Activated effector memory CD4-positive, alpha-beta T cell treated with Interleukin-2 at 50 U/mL for 16 hours (primary cell): ENCODE measurements around the gene BUB1B.

Experiments
- DNase-seq: peaks from one replicate; pipeline ENCODE4 v3.0.0-alpha.2; 2020

BUB1B gene

DNA sequence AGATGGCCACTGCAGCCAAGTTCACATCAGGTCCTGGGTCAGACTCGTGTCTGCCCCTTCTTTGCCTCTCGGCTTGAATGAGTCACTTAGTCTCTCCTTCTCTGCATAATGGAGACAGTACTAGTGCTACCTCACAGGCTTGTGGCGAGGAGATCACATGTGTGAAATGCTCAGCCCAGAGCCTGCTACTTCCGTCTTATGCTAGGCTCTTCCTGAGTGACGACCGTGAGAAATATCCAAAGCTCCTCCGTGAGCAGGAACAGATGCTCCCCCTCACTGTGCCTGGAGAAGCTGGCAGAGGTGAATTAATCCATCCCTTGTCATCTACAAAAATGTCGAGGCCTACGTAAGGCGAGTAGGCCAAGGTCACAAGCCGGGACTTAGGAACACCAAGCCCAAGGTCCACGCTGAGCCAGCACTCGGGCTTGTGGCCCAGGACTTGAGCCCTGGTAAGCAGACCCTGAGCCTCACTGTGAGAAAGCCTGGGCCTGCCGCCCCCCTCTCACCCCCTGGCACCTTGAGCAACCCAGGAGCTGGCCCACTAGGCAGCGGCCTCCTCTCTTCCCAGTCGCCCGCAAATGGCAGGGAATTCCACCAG, 95.9 kb downstream of the BUB1B start:
- DNase-seq, result no peak

DNA sequence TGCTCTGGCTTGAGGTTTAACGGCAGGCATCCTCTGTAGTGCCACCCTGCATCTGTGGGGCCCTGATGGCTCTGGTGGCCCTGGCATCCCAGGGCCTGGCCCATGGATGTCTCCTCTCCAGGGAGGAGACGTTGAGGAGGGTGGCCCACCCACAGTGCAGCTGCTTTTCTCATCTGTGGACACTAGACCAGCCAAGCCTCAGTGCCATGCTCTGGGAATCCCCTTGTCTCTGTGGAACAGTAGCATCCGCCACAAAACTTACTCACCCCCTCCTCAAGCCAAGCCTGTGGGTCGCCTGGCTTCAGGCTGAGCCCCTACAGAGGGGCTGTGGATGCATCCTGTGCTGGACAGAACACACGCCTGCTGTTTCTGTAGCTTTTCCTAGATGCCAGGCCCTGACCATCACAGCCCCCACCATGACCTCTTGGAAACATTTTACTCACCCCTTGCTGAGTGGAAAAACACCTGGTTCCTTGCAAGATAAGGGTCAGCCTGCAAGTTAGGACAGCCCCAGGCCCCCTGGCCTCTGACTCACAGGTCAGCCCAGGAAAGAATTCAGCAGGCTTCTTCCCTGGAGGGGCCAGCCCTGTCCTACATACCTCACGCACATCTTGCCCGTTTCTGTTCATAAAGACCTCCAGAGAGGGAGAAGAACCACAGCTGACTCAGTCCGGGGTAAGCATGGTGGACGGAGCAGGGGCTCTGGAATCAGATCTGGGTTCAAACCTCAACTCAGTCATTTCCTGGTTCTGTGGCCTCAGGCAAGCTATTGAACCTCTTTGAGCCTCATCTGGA, 97.0 kb downstream of the BUB1B start:
- DNase-seq, result no peak

DNA sequence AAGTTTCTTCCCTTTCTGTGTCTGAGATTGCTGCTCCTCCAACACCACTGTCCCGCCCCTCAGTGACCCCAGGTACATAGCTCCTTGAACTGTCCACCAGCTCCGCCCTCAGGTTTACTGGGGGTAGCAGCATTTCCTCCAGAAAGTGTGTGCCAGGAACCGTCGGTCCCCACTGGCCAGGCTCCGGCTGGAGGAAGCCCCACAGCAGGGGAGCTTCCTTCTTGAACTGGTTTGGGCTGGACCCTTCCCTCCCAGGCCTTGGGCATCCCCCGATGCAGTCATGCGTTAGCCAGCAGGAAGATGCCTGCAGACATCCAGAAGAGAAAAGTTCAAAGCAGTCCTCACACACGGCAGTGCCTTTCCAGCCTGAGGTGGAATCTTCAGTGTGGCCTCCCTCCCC, 97.7 kb downstream of the BUB1B start:
- no peak for DNase-seq

DNA sequence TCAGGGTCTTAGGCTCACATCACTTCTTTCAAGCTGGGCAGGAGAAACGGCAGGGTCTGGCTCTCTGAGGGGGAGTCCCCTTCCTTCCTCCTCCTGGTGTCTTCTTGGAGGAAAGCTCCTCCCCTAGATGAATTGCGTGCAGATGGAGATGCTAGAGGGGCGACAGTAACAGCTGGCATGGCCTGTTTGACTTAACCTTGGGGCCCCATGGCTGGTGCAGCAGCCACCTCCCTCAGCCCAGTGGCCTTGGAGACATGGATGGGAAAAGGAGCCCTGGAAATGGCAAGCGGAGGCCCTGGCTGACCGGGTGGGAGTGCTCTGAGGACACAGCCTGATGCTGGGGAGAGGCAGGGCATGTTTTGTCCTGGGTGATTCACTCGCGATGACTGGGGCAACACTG, 98.2 kb downstream of the BUB1B start:
- no peak for DNase-seq

DNA sequence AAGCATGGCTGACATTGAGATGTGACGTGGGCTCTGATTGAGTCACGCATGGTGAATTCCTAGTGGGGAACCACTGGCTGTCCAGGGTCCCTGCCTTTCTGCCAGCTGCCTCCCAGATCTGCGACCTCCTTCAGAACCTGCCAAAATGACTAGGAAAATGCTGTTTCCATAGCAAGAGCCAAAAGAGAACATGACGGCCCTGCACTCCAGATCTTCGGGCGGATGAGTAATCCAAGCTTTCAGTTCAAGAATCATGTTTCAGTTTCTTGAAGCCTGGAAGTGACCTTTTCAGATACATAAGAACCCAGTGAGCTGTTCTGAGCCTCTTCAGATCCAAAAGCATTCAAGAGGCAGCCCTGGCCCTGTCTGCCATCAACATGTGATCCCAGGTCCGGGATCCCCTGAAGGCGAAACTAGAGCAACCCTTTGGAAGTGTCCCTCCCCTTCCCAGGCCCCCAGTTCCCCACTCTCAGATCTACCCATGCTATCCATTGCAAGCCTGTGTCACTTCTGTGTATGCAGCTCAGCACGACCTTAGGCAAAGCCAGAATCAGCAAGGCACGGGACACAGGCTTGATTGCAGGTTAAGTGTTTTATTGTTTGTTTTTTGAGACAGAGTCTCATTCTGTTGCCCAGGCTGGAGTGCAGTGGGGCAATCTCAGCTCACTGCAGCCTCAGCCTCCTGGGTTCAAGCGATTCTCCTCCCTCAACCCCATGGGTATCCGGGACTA, 102.3 kb downstream of the BUB1B start:
- DNase-seq, result no peak

DNA sequence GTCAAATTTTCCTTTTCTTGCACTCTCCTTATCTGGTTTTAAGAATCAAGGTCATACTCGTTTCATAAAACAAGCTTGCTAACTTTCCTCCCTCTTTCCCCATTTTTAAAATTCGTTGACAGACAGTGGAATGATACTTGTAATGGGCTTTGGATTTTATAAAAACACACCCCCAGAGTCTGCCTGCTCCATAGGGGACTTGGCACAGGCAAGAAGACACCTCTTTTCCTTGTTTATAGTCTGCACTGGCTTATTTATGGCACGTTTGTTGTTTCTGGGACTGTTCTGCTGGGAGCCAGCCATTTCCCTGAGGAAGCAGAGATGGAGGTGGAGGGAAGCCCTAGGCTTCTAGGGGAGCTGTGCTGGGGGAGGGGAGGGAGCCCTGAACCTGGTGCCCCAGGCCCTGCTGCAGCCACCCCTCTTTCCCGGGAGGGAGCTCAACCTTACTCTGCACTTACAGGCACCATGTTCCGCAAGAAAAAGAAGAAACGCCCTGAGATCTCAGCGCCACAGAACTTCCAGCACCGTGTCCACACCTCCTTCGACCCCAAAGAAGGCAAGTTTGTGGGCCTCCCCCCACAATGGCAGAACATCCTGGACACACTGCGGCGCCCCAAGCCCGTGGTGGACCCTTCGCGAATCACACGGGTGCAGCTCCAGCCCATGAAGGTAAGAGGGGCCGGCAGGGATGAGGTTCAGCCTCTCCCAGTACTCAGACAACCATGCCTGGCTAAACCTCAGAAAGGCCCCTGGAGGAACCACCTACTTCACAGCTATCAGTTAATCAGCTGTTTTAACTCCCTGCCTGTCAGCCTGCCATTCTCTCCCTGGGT, 103.7 kb downstream of the BUB1B start:
- DNase-seq, result no peak

DNA sequence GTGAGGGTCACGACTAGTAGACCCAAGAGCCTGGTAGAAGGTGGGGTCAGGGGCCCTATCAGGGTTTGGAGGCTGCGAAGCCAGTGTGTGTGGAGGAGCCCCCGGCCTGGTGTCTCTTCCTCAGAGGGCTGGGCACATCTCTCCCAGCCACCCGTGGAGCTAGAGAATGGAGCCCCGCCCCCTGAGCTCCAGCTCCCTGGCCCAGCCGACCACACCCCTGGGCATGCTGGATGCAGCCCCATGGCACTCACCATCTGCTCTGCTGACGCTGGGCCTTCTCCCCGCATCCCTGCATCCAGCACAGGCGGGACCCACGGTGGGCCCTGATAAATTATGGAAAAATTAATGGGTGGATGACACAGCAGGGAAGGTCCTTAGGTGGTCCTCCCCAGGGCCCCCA, 104.5 kb downstream of the BUB1B start:
- no peak for DNase-seq

DNA sequence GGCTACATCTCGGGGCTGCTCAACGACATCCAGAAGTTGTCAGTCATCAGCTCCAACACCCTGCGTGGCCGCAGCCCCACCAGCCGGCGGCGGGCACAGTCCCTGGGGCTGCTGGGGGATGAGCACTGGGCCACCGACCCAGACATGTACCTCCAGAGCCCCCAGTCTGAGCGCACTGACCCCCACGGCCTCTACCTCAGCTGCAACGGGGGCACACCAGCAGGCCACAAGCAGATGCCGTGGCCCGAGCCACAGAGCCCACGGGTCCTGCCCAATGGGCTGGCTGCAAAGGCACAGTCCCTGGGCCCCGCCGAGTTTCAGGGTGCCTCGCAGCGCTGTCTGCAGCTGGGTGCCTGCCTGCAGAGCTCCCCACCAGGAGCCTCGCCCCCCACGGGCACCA, 105.0 kb downstream of the BUB1B start:
- no peak for DNase-seq

DNA sequence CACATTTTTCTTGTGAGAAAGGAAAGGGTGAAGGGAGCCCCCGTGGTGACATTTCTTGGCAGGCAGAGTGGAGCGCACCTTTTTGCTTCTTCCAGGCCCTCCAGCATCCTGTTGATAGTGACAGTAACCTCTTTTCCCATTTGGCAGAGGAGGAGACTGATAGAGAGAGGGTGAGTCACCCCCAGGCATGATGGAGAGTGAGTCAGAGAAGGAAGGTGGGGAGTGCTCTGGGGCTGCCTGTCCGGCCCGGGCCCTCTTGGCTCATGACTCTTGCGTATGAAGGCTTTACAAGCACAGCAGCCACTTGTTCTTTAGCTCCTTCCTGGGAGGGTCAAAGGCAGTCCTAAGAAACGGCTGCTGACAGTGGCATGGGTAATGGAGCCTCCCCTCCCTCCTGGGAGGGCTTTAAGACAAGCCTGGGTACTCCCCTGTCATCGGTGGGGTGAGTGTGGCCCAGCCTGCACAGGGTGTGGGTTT, 106.0 kb downstream of the BUB1B start:
- DNase-seq, result no peak

DNA sequence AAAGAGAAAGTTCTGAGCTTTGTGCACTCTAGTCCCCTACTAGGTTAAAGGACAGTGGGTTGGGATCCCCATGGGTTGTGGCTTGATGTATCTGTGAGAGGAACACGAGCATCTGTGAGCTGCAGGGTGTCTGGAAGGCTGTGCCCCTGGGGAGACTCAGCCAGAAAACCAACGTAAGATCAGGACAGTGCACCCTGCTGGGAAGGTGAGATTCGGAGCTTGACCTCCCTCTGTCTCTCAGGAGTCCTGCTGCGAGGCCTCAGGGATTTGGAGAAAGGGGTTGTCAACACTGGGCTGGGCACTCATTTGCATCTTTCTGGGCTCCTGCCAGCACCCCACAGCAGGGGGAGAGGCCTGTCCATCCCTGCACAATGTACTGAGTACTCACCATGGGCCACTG, 106.8 kb downstream of the BUB1B start:
- no peak for DNase-seq

DNA sequence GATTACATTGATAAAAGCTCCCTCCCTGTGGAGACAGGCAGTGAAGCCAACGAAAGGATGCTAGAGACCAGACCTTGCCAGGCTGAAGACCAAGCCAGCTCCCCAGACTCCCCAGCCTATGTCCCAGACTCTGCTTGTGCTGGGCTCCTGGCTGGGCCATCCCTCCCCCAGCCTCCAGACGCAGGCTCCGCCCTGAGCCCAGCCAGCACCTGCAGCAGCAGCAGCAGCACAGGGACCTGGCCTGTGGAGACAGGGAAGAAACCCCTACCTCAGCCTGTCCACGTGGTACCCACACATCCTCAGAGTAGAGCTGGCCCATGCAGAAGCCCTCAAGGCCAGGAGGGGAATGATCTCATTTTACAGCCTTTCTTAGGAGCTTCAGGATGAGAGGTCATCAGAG, 108.7 kb downstream of the BUB1B start:
- DNase-seq, result no peak

DNA sequence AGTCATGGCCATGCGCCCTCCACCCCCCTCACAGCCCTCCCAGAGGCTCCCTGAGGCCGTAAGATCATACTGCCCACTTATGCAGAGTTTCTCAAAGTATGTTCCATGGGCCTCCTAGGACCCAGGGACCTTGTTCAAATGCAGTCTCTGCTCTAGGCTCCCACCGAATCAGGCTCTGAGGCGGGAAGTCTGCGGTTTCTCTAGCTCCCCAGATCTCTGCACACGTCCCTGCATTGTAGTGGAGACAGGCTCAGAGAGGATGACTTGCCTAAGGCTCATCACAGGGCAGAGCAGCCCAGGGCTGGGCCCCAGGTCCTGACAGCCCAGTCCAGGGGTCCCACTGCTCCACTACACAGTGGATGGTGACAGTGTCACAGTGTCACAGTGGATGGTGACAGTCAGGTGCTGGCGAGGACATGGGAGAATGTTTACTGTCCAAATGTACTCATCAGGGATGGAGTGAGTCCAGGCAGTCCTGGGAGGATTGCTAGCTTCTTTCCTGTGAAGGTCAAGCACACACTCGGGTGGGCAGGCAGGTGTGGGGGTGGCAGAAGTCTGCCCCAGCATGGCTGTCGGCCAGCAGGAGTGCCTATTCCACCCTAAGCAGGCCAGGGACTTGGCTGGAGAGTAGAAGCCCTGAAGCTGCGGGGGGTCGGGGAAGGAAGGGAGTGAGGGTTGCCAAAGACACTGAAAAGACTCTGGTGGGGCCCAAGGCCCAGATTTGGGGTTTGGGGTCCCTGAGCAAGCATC, 109.6 kb downstream of the BUB1B start:
- DNase-seq, result no peak
